Glutamatergic neuron (in vitro differentiated cells): Measurements from ENCODE around the gene GPS2. TPM values are rescaled to one million over a fixed set of nuclear protein-coding genes. Genes with fewer than 3 reads are reported as not detected.

ENCODE experiments used
- DNase-seq: peaks from one replicate; pipeline ENCODE4 v3.0.0; 2022
- H3K27ac Mint-ChIP-seq: one replicate; pipeline ENCODE4 v1.8.0; 2020; ENCODE audit warnings: mild to moderate bottlenecking, mixed read lengths, inconsistent platforms; ENCODE audit not compliant: unreplicated experiment
- H3K27me3 Mint-ChIP-seq: one replicate; pipeline ENCODE4 v1.8.0; 2020; ENCODE audit warnings: mild to moderate bottlenecking, moderate library complexity, mixed read lengths, inconsistent platforms; ENCODE audit not compliant: unreplicated experiment
- H3K36me3 Mint-ChIP-seq: one replicate; pipeline ENCODE4 v1.8.0; 2020; ENCODE audit warnings: mild to moderate bottlenecking, mixed read lengths, inconsistent platforms; ENCODE audit not compliant: unreplicated experiment
- H3K4me1 Mint-ChIP-seq: one replicate; pipeline ENCODE4 v1.8.0; 2020; ENCODE audit warnings: mild to moderate bottlenecking, low read depth, mixed read lengths, inconsistent platforms; ENCODE audit not compliant: unreplicated experiment
- H3K4me3 Mint-ChIP-seq: one replicate; pipeline ENCODE4 v1.8.0; 2020; ENCODE audit warnings: mild to moderate bottlenecking, mixed read lengths, inconsistent platforms; ENCODE audit not compliant: unreplicated experiment
- H3K9me3 Mint-ChIP-seq: one replicate; pipeline ENCODE4 v1.8.0; 2020; ENCODE audit warnings: mild to moderate bottlenecking, moderate library complexity, mixed read lengths, inconsistent platforms; ENCODE audit not compliant: unreplicated experiment
- total RNA-seq: library from RNA; stranded (reverse); fragmentation: NEBNext Ultra II Directional; extraction: Animal tissue kit (Norgen Biotek cat#: 25700); gene quantifications from one replicate; pipeline ENCODE4 v1.2.1, GENCODE V29; 2021; ENCODE audit not compliant: unreplicated experiment
- TF ChIP-seq, protein P1 (sequence below): fragments of 200-600 bp; sonication (generic); IDR thresholded peaks from one replicate; pipeline ENCODE4 v1.5.0; 2021; ENCODE audit not compliant: partially characterized antibody, unreplicated experiment

Gene GPS2
- total RNA-seq, 1 donor from 2014 or later = 98.3 TPM

DNA sequence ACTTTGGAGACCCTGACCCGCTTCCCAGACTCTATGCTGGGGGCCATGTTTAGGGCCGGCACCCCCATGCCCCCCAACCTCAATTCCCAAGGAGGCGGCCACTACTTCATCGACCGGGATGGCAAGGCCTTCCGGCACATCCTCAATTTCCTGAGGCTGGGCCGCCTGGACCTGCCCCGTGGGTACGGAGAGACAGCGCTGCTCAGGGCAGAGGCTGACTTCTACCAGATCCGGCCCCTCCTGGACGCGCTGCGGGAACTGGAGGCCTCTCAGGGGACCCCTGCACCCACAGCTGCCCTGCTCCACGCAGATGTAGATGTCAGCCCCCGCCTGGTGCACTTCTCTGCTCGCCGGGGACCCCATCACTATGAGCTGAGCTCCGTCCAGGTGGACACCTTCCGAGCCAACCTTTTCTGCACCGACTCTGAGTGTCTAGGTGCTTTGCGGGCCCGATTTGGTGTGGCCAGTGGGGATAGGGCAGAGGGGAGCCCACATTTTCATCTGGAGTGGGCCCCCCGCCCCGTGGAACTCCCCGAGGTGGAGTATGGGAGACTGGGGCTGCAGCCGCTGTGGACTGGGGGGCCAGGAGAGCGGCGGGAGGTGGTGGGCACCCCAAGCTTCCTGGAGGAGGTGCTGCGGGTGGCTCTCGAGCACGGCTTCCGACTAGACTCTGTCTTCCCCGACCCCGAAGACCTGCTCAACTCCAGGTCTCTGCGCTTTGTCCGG is 37.9 kb upstream of the GPS2 start:
- Mint-ChIP-seq H3K27ac (peak overlapping the region; percentile 25), H3K9me3 (peaks cover 6% of the 10 kb centered on the region), H3K27me3 (peaks cover 11% of the 10 kb centered on the region), H3K36me3 (no peaks in the 10 kb centered on the region), H3K4me1 (peaks cover 6% of the 10 kb centered on the region), H3K4me3 (peak overlapping the region; percentile 90)
- TF ChIP-seq, protein P1, sequence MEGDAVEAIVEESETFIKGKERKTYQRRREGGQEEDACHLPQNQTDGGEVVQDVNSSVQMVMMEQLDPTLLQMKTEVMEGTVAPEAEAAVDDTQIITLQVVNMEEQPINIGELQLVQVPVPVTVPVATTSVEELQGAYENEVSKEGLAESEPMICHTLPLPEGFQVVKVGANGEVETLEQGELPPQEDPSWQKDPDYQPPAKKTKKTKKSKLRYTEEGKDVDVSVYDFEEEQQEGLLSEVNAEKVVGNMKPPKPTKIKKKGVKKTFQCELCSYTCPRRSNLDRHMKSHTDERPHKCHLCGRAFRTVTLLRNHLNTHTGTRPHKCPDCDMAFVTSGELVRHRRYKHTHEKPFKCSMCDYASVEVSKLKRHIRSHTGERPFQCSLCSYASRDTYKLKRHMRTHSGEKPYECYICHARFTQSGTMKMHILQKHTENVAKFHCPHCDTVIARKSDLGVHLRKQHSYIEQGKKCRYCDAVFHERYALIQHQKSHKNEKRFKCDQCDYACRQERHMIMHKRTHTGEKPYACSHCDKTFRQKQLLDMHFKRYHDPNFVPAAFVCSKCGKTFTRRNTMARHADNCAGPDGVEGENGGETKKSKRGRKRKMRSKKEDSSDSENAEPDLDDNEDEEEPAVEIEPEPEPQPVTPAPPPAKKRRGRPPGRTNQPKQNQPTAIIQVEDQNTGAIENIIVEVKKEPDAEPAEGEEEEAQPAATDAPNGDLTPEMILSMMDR = no peak
- DNase-seq = no peak

DNA sequence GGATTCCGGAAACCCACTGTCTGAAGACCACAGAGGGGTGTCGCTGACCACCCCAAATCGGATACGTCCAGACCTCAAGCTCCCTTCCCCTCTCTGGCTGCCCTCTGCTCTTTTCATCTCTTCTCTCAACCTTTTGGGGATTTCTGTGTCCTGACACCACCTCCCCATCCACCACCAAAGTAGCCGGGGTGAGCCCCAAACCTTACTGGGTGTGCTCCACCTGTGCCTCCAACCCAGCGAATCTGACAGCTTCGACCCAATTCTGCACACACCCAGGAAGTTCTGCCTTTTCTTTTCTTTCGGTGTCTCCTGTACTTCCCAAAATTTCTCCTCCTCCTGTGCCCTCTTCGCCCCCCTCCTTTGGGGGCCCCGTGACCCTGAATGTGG is 37.3 kb upstream of the GPS2 start:
- no peak for DNase-seq
- peaks cover 6% of the 10 kb centered on the region for H3K9me3 Mint-ChIP-seq
- H3K27me3 Mint-ChIP-seq = peaks cover 11% of the 10 kb centered on the region
- TF ChIP-seq, protein P1 = no peak
- peak overlapping the region; percentile 90 for H3K4me3 Mint-ChIP-seq
- H3K36me3 Mint-ChIP-seq = no peaks in the 10 kb centered on the region
- peak overlapping the region; percentile 25 for H3K27ac Mint-ChIP-seq
- H3K4me1 Mint-ChIP-seq = peaks cover 6% of the 10 kb centered on the region

GRCh38 chr17:7351665-7352502 is 36.7 kb upstream of the GPS2 start, which contains the start of gene KCTD11:
Gene KCTD11 (plus strand): TSS chr17:7352162.
- peaks cover 6% of the 10 kb centered on the region for H3K4me1 Mint-ChIP-seq
- no peaks in the 10 kb centered on the region for H3K36me3 Mint-ChIP-seq
- TF ChIP-seq, protein P1 = no peak
- peaks cover 8% of the 10 kb centered on the region for H3K27me3 Mint-ChIP-seq
- H3K9me3 Mint-ChIP-seq = peaks cover 6% of the 10 kb centered on the region
- H3K4me3 Mint-ChIP-seq = peak within 1 kb of the TSS; percentile 90
- H3K27ac Mint-ChIP-seq = peak within 1 kb of the TSS; percentile 25
- DNase-seq = peak; percentile 80

DNA sequence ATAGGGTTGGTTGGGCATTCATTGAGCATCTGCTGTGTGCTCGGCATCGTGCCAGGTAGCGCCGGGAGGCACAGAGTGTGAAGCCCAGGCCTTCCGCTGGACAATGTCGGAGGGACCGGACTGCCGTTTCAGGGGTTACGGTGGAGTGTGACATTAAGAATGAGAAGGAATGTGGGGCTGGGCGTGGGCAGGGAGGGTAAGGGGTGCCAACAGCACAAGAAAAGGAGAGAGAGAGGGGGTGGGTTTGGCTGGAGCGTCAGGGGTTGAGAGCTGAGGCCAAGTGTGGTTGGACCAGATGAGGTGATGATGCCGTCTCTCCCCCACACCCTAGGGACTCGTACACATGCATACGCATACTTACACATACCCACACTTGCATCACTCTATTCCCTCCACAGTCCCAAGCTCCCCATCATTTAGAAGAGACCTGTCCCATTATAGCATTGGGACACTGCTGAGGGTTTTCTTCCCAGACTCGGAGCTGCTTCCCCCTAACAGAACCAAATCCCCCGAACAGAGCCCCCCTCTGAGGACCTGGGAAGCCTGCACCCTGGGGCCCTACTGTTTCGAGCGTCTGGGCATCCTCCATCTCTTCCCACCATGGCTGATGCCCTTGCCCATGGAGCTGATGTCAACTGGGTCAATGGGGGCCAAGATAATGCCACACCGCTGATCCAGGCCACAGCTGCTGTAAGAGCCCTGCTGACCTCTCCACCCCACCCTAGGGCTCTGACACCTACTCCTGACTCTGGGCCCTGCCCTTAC is 33.5 kb upstream of the GPS2 start:
- Mint-ChIP-seq H3K27me3 (peaks cover 8% of the 10 kb centered on the region), H3K9me3 (peaks cover 4% of the 10 kb centered on the region), H3K27ac (no peak overlapping the region), H3K36me3 (no peaks in the 10 kb centered on the region), H3K4me1 (peaks cover 2% of the 10 kb centered on the region), H3K4me3 (no peak overlapping the region)
- TF ChIP-seq, protein P1 = no peak
- no peak for DNase-seq
